GM18502 (cell line): ENCODE measurements around the gene TIMP2.

ENCODE experiments used
- ATAC-seq: cut with Tn5 transposase; IDR thresholded peaks from one replicate; pipeline ENCODE4 v1.9.1; 2021; ENCODE audit warnings: mild to moderate bottlenecking; ENCODE audit not compliant: unreplicated experiment, poor library complexity

TIMP2 gene

GRCh38 chr17:78842881-78843565, 82.2 kb downstream of the TIMP2 start:
- no peak for ATAC-seq

GRCh38 chr17:78840780-78841611, 84.2 kb downstream of the TIMP2 start, which contains the start of gene USP36:
Gene USP36 (minus strand): TSS chr17:78840814. CDS start chr17:78836363, 4,451 bp downstream.
- peak; percentile 86 for ATAC-seq

GRCh38 chr17:78840530-78840779, 84.7 kb downstream of the TIMP2 start:
- ATAC-seq: no peak

GRCh38 chr17:78839762-78840529, 85.2 kb downstream of the TIMP2 start:
- ATAC-seq: peak; percentile 8

- no peak for ATAC-seq
Measured at GRCh38 chr17:78839235-78839761, 85.9 kb downstream of the TIMP2 start.

GRCh38 chr17:78838574-78839005, 86.6 kb downstream of the TIMP2 start:
- ATAC-seq: no peak

GRCh38 chr17:78836420-78837021, 88.7 kb downstream of the TIMP2 start:
- ATAC-seq: no peak

GRCh38 chr17:78834571-78834970, 90.6 kb downstream of the TIMP2 start:
- ATAC-seq: no peak

- ATAC-seq: no peak
Measured at GRCh38 chr17:78832541-78832810, 92.7 kb downstream of the TIMP2 start.

- ATAC-seq: no peak
Measured at GRCh38 chr17:78831688-78832540, 93.3 kb downstream of the TIMP2 start.

- ATAC-seq: no peak
Measured at GRCh38 chr17:78829477-78829876, 95.7 kb downstream of the TIMP2 start.

GRCh38 chr17:78828470-78829185, 96.6 kb downstream of the TIMP2 start:
- no peak for ATAC-seq

GRCh38 chr17:78826836-78827509, 98.2 kb downstream of the TIMP2 start:
- ATAC-seq: no peak

GRCh38 chr17:78826421-78826820, 98.8 kb downstream of the TIMP2 start:
- no peak for ATAC-seq

GRCh38 chr17:78825696-78826095, 99.5 kb downstream of the TIMP2 start:
- ATAC-seq: no peak

GRCh38 chr17:78824240-78824639, 100.9 kb downstream of the TIMP2 start:
- no peak for ATAC-seq

GRCh38 chr17:78823282-78824046, 101.7 kb downstream of the TIMP2 start:
- no peak for ATAC-seq

- no peak for ATAC-seq
Measured at GRCh38 chr17:78822552-78822951, 102.6 kb downstream of the TIMP2 start.
